Superior temporal gyrus (tissue), 1 donor: ENCODE results near the gene BRPF1.
A peak's percentile ranks its signal among the peaks of the same experiment; 100 is the strongest.

Source experiments
- DNase-seq: peaks from one replicate; pipeline ENCODE4 v3.0.0-alpha.2; 2016; ENCODE audit errors: extremely low spot score

The BRPF1 gene

DNA sequence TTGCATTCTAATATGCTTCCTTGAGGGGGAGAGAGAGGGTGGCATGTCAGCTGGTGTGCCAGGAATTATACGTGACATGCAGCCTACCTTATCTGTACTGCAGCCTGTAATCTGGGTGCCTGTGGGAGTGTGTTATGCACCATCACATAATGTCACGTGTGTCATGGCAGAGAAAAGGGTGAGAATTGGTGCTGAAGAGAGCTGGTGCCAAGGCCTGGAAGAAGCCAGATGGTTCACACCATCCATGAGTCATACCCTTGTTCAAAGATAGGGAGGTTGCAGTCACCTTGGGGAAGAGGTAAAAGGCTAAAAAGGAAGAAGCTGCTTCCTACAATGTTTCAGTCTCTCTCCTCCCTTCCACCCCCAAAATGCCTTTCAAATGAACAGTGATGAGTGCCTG lies 5.3 kb downstream of the BRPF1 start:
- peak; percentile 59 for DNase-seq

DNA sequence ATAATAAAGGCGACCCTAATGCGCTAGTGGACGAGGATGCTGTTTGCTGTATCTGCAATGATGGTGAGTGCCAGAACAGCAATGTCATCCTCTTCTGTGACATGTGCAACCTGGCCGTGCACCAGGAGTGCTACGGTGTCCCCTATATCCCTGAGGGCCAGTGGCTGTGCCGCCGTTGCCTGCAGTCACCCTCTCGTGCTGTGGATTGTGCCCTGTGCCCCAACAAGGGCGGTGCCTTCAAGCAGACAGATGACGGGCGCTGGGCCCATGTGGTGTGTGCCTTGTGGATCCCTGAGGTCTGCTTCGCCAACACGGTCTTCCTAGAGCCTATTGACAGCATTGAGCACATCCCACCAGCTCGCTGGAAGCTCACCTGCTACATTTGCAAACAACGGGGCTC lies 7.6 kb downstream of the BRPF1 start:
- no peak for DNase-seq

DNA sequence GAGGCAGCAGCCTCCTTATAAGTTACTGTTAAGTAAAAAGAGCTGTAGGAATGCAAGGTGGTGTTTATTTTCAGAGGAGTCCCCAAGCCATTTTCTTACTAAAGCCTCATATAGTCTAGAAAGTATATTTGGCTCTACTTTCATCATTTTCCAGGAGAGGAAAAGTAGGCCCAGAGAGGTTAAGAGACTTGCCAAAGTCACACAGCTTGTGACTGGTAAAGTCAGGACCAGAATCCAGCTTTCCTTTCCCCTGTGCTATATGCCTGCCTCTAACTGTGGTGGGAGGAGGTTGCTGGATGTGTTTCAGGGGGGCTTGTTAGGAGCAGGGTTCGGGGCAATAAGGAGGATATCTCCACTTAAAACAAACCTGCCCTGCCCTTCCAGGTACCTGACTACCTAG lies 11.0 kb downstream of the BRPF1 start:
- no peak for DNase-seq

DNA sequence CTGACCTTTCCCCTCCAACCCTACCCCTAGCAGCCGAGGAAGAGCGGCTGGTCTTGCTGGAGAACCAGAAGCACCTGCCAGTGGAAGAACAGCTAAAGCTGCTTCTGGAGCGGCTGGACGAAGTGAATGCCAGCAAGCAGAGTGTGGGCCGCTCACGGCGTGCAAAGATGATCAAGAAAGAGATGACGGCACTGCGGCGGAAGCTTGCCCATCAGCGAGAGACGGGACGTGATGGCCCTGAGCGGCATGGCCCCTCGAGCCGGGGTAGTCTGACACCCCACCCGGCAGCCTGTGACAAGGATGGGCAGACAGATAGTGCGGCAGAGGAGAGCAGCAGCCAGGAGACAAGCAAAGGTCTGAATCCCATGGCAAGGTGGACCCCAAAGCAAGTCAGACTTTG lies 12.0 kb downstream of the BRPF1 start:
- no peak for DNase-seq

DNA sequence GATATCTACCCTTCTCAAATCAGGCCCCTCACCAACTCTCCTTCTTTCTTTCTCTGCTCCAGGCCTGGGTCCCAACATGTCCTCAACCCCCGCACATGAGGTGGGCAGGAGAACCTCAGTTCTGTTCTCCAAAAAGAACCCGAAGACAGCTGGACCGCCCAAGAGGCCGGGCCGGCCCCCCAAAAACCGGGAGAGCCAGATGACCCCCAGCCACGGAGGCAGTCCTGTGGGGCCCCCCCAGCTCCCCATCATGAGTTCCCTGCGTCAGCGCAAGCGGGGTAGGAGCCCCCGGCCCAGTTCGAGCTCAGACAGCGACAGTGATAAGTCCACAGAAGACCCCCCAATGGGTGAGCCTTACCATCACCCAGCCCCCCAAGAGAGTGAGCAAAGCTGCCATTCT lies 12.6 kb downstream of the BRPF1 start:
- no peak for DNase-seq

DNA sequence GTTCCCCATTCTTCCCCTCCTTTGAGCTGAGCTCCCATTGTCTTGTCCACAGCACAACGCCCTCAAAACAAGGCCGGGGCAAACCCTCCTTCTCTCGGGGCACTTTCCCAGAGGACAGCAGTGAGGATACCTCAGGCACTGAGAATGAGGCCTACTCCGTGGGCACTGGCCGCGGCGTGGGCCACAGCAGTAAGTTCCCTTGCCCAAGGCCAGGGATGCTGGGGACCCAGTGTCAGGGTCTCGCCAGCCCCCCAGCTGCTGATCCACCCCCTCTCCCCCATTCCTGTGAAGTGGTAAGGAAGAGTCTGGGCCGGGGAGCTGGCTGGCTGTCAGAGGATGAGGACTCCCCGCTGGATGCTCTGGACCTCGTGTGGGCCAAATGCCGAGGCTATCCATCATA lies 14.0 kb downstream of the BRPF1 start:
- no peak for DNase-seq

DNA sequence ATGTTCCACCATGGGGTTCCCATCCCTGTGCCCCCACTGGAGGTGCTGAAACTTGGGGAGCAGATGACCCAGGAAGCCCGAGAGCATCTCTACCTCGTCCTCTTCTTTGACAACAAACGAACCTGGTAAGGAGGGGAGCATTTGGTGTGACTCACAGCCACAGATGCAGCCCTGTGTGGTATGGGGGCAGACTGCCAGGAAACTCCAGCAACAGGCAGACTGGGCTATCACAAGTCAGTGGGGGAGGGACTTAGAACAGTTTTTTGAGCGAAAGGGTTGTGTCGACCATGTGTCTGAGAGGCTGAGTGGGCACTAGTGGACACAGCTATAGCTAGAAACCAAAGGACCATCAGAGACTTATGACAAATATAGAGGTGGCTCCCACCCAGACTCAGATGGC lies 14.8 kb downstream of the BRPF1 start:
- peak; percentile 47 for DNase-seq

DNA sequence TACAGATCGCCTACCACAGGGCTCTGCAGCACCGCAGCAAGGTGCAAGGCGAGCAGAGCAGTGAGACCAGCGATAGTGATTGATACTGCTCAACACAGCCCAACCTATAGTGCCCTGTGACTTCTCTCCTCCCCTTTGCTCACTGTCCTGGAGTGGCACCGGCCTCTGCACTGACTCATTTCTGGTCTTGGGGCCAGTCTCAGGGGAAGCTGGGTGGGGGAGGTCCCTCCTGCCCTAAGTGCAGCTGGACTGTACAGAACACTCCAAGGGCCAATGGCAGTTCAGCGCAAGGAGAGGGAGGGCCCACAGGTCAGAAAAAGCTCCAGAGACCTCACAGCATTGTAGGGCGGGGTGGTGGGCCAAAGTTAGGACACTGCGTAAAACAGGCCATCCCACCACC lies 15.7 kb downstream of the BRPF1 start:
- DNase-seq, result no peak

DNA sequence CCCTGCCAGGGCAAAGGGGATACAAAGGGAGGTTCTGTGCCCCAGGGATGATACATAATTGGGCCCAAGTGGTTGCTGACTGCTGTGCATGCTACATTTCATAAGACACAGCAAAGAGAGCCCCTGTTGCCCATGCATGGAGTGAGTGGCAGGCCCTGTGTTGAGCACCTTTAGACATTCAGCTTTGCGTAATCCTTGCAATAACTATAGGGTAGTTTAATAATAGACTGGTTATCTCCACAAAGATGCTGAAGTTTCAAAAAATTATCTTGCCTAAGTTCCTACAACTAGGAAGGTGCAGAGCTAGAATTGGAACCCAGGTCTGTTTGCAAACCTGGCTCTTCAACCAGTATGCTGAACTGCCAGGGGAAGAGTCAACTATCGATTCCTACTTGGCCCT lies 16.5 kb downstream of the BRPF1 start:
- no peak for DNase-seq

DNA sequence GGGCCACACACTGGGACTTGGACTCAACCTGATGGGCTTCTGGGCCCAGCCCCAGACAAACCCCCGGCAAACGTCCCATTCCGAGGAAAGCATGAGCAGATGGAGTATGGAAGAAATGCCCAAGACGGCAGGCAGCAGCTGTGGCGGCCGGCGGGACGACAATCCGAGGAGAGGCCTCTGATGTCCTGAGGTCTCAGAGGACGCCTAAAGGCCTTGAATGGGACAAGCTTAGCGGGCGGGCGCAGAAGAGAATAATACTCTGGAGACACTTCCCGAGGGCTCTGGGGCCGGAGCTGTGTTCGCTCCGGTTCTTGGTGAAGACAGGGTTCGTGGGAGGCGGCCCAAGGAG lies 17.7 kb downstream of the BRPF1 start:
- no peak for DNase-seq

DNA sequence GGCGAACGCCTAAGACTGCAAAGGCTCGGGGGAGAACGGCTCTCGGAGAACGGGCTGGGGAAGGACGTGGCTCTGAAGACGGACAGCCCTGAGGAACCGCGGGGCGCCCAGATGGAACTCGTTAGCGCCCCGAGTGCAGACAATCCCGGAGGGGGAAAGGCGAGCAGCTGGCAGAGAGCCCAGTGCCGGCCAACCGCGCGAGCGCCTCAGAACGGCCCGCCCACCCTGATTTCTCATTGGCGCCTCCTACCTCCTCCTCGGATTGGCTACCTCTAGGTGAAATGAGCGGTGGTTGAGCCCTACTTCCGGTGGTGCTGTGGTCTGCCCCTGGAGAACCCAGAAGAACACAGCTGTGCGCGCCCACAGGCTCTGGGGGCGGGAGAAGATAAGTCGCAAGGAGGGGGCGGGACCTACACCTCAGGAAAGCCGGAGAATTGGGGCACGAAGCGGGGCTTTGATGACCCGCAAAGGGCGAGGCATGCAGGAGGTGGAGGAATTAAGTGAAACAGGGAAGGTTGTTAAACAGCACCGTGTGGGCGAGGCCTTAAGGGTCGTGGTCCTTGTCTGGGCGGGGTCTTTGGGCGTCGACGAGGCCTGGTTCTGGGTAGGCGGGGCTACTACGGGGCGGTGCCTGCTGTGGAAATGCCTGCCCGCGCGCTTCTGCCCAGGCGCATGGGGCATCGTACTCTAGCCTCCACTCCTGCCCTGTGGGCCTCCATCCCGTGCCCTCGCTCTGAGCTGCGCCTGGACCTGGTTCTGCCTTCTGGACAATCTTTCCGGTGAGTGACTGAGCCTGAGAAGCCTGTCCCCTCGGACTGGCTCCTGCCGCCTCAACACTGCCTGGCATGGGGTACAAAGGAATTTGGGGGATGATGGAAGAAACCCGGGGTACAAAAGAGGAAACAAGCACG lies 18.4 kb downstream of the BRPF1 start, which contains the start of gene OGG1:
OGG1 (plus strand) TSS at position 308 of the 911 bp plus-strand sequence; CDS start at position 643, 335 bp downstream.
- peak; percentile 98 for DNase-seq

DNA sequence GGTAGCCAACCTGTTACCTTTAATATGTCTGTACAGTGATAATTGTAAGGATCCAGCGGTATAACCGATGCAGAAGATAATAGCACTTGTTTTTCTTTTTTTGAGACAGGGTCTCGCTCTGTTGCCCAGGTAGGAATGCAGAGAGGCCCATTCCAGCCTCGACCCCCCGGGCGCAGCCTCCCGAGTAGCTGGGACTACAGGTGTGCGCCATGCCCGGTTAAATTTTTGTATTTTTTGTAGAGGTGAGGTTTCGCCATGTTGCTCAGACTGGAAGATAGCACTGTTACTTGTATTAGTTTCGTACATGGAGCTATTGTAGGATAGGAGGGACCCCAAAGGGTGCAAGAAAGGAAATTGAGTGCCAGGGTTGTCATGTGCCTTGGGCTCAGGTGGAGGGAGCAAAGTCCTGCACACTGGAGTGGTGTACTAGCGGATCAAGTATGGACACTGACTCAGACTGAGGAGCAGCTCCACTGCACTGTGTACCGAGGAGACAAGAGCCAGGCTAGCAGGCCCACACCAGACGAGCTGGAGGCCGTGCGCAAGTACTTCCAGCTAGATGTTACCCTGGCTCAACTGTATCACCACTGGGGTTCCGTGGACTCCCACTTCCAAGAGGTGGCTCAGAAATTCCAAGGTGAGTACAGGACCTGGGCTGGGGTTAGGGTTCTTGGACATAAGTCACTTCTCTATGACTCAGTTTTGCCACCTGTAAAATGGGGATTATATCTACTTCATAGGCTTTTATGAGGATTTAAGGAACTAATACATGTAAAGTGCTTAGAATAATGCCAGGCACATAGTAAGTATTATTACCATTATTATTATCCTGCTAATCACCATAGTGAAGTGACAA lies 19.2 kb downstream of the BRPF1 start:
- no peak for DNase-seq

DNA sequence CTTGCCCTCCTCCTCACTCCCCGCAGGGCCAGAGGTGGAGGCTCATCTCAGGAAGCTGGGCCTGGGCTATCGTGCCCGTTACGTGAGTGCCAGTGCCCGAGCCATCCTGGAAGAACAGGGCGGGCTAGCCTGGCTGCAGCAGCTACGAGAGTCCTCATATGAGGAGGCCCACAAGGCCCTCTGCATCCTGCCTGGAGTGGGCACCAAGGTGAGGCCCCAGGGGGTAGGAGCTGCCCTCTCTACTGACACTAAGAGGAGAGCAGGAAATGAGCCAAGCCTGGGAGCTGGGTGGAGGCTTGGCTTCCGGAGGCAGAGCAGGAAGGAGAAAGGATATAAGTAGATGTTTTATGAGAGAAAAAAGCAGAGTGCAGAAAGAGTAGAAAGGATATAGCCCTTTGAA lies 23.1 kb downstream of the BRPF1 start:
- DNase-seq, result no peak

DNA sequence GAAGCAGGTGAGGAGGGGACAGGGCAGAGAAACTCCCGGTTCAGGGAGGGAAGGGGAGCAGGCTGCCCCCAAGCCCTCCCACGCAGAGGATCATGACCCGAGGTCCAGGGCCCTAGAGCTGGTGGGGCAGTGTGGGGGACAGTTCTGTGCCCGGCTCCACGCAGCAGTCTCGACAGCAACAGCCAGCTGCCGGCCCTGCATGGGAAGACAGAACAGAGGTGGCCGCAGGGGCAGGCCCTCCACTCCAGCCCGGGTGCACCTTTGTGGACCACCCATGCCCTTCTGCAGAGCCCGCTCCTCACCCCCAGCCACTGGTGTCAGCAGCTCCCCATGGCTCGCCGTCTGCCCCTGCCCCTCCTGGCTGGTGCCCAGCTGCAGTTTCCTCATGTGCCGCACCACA lies 25.9 kb downstream of the BRPF1 start:
- no peak for DNase-seq

DNA sequence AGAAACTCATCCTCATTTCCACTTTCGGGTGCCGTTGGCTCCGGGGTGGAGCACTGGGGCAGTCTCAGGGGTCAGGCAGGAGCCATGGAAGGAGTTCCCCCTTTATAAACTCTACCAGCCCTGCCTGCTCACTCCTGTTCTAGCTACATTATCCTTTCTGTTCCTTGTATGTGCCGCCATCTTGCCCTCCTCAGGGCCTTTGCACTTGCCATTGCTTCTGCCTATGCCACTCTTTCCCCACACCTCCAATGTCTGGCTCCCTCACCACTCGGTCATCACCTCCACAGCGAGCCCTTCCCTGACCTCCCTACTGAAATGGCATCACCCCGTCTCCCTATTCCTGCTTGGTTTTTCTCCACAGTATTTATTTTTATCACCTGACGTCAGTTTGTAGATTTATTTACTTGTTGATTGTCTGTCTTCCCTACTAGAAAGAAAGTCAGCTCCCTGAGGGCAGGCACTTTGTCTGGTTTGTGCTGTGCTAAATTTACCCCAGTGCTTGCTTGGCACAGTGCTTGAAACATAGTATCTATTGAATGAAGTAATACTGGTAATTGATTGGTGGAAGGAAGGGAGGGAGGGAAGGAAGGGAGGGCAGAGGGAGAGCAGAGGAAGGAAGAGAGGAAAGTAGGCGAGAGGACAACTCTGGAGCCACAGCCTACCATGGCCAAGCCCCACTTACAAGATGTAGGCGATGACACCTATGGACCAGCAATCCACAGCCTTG lies 29.4 kb downstream of the BRPF1 start:
- no peak for DNase-seq

DNA sequence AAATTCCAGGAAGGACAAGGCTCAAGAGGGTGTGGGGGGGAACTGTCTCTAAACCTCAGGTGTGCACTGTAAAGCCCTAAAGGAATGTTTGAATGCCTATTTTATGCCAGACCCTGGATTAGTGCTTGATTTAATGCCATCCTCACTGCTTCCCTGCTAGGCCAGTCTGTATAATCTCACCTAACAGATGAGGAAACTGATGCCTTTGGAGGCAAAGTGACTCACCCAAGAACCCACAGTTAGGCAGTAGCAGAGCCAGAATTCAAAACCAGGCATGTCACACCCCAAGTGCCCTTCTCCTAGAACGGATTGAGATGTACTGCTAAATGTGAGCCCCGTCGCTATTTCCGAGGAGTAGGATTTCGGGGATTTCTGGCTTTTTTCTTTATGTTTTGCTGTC lies 30.4 kb downstream of the BRPF1 start:
- DNase-seq, result no peak

DNA sequence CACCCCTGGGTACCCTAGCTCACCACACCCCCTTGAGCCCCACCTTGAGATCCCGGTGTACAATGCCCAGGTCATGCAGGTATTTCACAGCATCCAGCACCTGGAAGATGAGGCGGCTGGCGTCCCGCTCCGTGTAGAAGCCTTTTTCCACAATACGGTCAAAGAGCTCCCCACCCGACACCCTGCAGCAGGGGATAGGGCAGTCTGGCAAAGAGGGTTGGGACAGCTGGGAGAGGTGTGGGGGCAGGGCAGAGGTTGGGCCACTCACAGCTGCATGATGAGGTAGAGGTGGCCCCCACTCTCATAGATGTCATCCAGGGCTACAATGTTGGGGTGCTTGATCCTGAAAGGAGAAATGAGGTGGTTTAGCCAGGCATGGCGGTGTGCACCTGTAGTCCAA lies 31.3 kb downstream of the BRPF1 start:
- no peak for DNase-seq

DNA sequence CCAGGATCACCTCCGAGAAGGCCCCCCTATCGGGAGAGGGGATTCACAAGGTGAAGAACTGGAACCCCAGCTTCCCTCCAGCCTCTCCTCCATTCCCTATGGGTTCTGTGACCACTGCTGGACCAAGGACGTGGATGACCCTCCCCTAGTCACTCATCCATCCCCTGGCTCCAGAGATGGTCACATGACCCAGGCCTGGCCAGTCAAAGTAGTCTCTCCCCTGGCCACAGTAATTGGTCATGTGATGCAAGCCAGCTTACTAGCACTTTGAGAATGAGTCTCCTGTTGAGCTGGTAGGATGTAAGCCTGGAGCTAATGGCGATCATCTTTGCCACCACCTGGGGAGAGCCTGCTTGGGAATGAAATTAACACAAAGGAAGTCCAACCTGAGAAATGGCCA lies 34.3 kb downstream of the BRPF1 start:
- DNase-seq, result no peak

DNA sequence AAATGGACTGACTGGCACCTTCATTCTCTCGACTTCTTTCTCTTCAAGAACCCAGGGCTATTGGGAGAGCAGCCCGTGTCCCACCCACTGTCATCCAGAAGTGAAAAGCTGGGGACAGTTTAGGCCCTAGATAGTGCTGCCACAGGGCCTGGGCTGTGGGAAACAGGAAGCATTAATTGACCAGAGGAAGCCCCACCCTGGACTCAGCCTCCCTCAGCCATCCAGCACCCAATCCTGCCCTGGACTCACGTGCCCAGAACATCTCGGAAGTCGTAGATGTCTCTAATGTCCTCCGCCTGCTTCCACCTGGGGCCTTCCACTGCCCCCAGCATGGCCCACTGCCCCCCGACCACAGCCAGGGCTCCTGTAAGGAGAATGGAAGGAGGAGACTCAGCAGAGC lies 35.9 kb downstream of the BRPF1 start:
- DNase-seq, result no peak

DNA sequence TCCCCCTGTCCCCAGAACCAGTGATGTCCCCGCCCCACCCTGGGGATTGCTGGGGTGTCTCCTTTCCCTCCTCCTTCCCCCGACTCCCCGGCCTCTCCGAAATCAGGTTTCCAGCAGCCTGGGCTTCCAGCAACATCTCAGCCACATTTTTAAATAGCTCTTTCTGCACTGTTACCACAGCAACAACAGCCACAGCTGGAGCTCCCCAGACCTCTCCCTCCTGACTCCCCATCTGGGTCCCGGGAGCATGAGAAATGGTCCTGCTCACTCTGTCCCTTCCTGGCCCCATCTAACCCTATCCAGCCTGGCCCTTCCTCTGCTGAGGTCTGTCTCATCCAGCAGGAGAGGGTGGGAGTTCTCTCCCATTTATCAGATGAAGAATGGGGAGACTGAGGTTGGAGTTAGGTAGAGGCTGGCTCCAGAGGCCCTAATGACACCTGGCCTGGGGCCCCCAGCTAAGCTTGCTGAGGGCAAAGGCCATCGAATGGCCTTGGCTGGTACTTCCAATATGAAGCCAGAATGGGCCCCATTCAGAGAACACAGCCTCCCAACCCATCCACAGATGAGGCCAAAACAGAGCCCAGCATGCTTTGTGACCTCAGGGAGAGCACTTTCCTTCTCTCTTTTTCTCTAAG lies 36.7 kb downstream of the BRPF1 start:
- no peak for DNase-seq

DNA sequence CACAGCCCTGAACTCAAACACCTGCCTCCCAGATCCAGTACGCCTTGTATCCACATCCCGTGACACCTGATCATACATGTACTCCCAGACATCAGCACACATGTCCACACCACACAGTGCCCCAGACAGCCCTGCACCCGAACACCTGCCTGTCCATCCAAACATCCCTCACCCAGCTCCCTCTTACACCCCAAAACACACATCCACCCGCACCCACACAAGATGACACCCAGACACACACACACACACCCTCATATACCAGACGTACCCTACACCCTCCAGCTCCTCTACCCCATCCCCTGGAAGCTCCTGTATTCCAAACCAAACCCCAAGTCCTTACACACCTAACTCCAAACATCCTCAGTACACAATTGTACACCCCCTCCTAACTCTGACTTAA lies 37.5 kb downstream of the BRPF1 start:
- DNase-seq, result no peak
